Ishikawa (cell line): ENCODE measurements around the gene KDM4D.

Source experiments
- CEBPB ChIP-seq: IDR thresholded peaks from 2 replicates; pipeline ENCODE4 v1.6.1; 2012
- CREB1 ChIP-seq: IDR thresholded peaks from 2 replicates; pipeline ENCODE4 v1.6.1; 2012; ENCODE audit warnings: low read depth
- EGR1 ChIP-seq: IDR thresholded peaks from 2 replicates; pipeline ENCODE4 v1.6.1; 2012
- EP300 ChIP-seq: IDR thresholded peaks from 2 replicates; pipeline ENCODE4 v1.6.1; 2012; ENCODE audit warnings: borderline replicate concordance
- FOXM1 ChIP-seq: IDR thresholded peaks from 2 replicates; pipeline ENCODE4 v1.6.1; 2012; ENCODE audit warnings: low read depth, borderline replicate concordance
- MAX ChIP-seq: IDR thresholded peaks from 2 replicates; pipeline ENCODE4 v1.6.1; 2012
- NFIC ChIP-seq: IDR thresholded peaks from 2 replicates; pipeline ENCODE4 v1.6.1; 2012
- RAD21 ChIP-seq: IDR thresholded peaks from 2 replicates; pipeline ENCODE4 v1.6.1; 2012; ENCODE audit warnings: low read depth
- REST ChIP-seq: IDR thresholded peaks from 2 replicates; pipeline ENCODE4 v1.6.1; 2012; ENCODE audit warnings: low read depth, mild to moderate bottlenecking
- TAF1 ChIP-seq: IDR thresholded peaks from 2 replicates; pipeline ENCODE4 v1.6.1; 2012; ENCODE audit warnings: low read depth, mild to moderate bottlenecking
- TCF12 ChIP-seq: IDR thresholded peaks from 2 replicates; pipeline ENCODE4 v1.6.1; 2012; ENCODE audit warnings: low read depth
- TEAD4 ChIP-seq: IDR thresholded peaks from 2 replicates; pipeline ENCODE4 v1.6.1; 2012
- USF1 ChIP-seq: IDR thresholded peaks from 2 replicates; pipeline ENCODE4 v1.6.1; 2012
- YY1 ChIP-seq: IDR thresholded peaks from 2 replicates; pipeline ENCODE4 v1.6.1; 2012; ENCODE audit warnings: low read depth
- ZBTB7A ChIP-seq: IDR thresholded peaks from 2 replicates; pipeline ENCODE4 v1.6.1; 2012; ENCODE audit warnings: low read depth

Gene KDM4D

GRCh38 chr11:94948070-94948617 lies 25.4 kb upstream of the KDM4D start:
- TF ChIP-seq TCF12 (no peak), MAX (no peak), ZBTB7A (no peak), FOXM1 (no peak; the same call in 1 of the 2 replicates), USF1 (no peak), CEBPB (no peak), CREB1 (no peak), RAD21 (no peak), TAF1 (no peak), EGR1 (no peak), YY1 (no peak), EP300 (peak; percentile 72), NFIC (peak; percentile 38; the same call in 1 of the 2 replicates), REST (no peak), TEAD4 (peak; percentile 55; the same call in 1 of the 2 replicates)

GRCh38 chr11:94954753-94955152 lies 18.8 kb upstream of the KDM4D start:
- TF ChIP-seq EGR1 = no peak
- TF ChIP-seq YY1 = no peak
- no peak for TF ChIP-seq RAD21
- no peak for TF ChIP-seq REST
- no peak for TF ChIP-seq EP300

- no peak for TF ChIP-seq EGR1
- no peak for TF ChIP-seq USF1
- TF ChIP-seq REST = no peak
- no peak for TF ChIP-seq TAF1
- TF ChIP-seq YY1 = no peak
- TF ChIP-seq TEAD4 = no peak
- no peak for TF ChIP-seq CEBPB
- no peak for TF ChIP-seq MAX
- TF ChIP-seq ZBTB7A = no peak
- no peak for TF ChIP-seq FOXM1
- TF ChIP-seq TCF12 = no peak
These were observed 16.5 kb upstream of the KDM4D start for GRCh38 chr11:94956963-94957362.

- TF ChIP-seq USF1 = no peak
- no peak for TF ChIP-seq RAD21
- TF ChIP-seq EP300 = no peak
- TF ChIP-seq TEAD4 = no peak
- no peak for TF ChIP-seq EGR1
- no peak for TF ChIP-seq CEBPB
- no peak for TF ChIP-seq TAF1
- TF ChIP-seq FOXM1 = no peak
- no peak for TF ChIP-seq REST
- TF ChIP-seq CREB1 = no peak
- no peak for TF ChIP-seq NFIC
- TF ChIP-seq TCF12 = no peak
- TF ChIP-seq MAX = no peak
- no peak for TF ChIP-seq ZBTB7A
- no peak for TF ChIP-seq YY1
These were observed 15.3 kb upstream of the KDM4D start for GRCh38 chr11:94958121-94958696.
